Neural progenitor cell (in vitro differentiated cells): ENCODE data around the gene SLC35D2. TPM values are rescaled to one million over a fixed set of nuclear protein-coding genes. Genes with fewer than 3 reads are reported as not detected.

Source experiments
- DNase-seq: peaks from one replicate; pipeline ENCODE4 v3.0.0-alpha.2; 2016; ENCODE audit warnings: low spot score
- H2AFZ ChIP-seq: fragments of 200-600 bp; sonication (generic); replicated peaks from 2 replicates; pipeline ENCODE4 v1.6.1; 2016; ENCODE audit warnings: antibody characterized with exemption
- H3F3A ChIP-seq: fragments of 200-600 bp; sonication (generic); 2 replicates; pipeline ENCODE4 v1.6.1; 2016; ENCODE audit warnings: antibody characterized with exemption, low read depth
- H3K27ac ChIP-seq: fragments of 200-600 bp; sonication (generic); 2 replicates; pipeline ENCODE4 v1.5.1; 2016; ENCODE audit warnings: mild to moderate bottlenecking
- H3K27me3 ChIP-seq: fragments of 200-600 bp; sonication (generic); 2 replicates; pipeline ENCODE4 v1.6.1; 2016; ENCODE audit warnings: mild to moderate bottlenecking, moderate library complexity
- H3K36me3 ChIP-seq: fragments of 200-600 bp; sonication (generic); 2 replicates; pipeline ENCODE4 v1.5.1; 2016
- H3K4me1 ChIP-seq: fragments of 200-600 bp; sonication (generic); 2 replicates; pipeline ENCODE4 v1.6.1; 2016; ENCODE audit warnings: mixed run types
- H3K4me2 ChIP-seq: fragments of 200-600 bp; sonication (generic); 2 replicates; pipeline ENCODE4 v1.6.1; 2016
- H3K4me3 ChIP-seq: fragments of 200-600 bp; sonication (generic); 2 replicates; pipeline ENCODE4 v1.5.1; 2016
- H3K79me2 ChIP-seq: fragments of 200-600 bp; sonication (generic); 2 replicates; pipeline ENCODE4 v1.6.1; 2016; ENCODE audit warnings: low read depth
- H3K9ac ChIP-seq: fragments of 200-600 bp; sonication (generic); 2 replicates; pipeline ENCODE4 v1.6.1; 2016
- H3K9me3 ChIP-seq: fragments of 200-600 bp; sonication (generic); 2 replicates; pipeline ENCODE4 v1.5.1; 2016; ENCODE audit warnings: low read depth
- H4K20me1 ChIP-seq: fragments of 200-600 bp; sonication (generic); 2 replicates; pipeline ENCODE4 v1.6.1; 2016; ENCODE audit warnings: low read depth
- H3K27ac Mint-ChIP-seq: 3 replicates; pipeline ENCODE4 v1.8.0; 2021; ENCODE audit warnings: mixed read lengths
- H3K27me3 Mint-ChIP-seq: 2 replicates; pipeline ENCODE4 v1.8.0; 2022; ENCODE audit warnings: low read depth, mild to moderate bottlenecking, inconsistent platforms, moderate library complexity, mixed read lengths; ENCODE audit not compliant: insufficient read depth
- H3K36me3 Mint-ChIP-seq: 3 replicates; pipeline ENCODE4 v1.8.0; 2021; ENCODE audit warnings: mixed read lengths
- H3K4me1 Mint-ChIP-seq: 3 replicates; pipeline ENCODE4 v1.8.0; 2021; ENCODE audit warnings: mixed read lengths
- H3K4me3 Mint-ChIP-seq: 3 replicates; pipeline ENCODE4 v1.8.0; 2021; ENCODE audit warnings: mild to moderate bottlenecking, moderate library complexity, mixed read lengths
- H3K9me3 Mint-ChIP-seq: 3 replicates; pipeline ENCODE4 v1.8.0; 2020; ENCODE audit warnings: mixed read lengths
- CTCF ChIP-seq: fragments of 200-600 bp; sonication (generic); IDR thresholded peaks from 2 replicates; pipeline ENCODE4 v1.5.1; 2017; ENCODE audit warnings: antibody characterized with exemption, mild to moderate bottlenecking
- EZH2 ChIP-seq: fragments of 200-600 bp; sonication (generic); IDR thresholded peaks from 2 replicates; pipeline ENCODE4 v1.6.1; 2017; ENCODE audit warnings: antibody characterized with exemption, mild to moderate bottlenecking, moderate library complexity
- EZH2phosphoT487 ChIP-seq: fragments of 200-600 bp; sonication (generic); IDR thresholded peaks from 2 replicates; pipeline ENCODE4 v1.6.1; 2017; ENCODE audit warnings: antibody characterized with exemption
- total RNA-seq: library from RNA; depleted of rRNA; stranded (reverse); fragments of >200 nt; gene quantifications from 2 replicates; pipeline ENCODE4 v1.2.3, GENCODE V29; 2015; ENCODE audit warnings: low replicate concordance

The SLC35D2 gene
- total RNA-seq, 1 donor from 2014 or later = 30.1 TPM

DNA sequence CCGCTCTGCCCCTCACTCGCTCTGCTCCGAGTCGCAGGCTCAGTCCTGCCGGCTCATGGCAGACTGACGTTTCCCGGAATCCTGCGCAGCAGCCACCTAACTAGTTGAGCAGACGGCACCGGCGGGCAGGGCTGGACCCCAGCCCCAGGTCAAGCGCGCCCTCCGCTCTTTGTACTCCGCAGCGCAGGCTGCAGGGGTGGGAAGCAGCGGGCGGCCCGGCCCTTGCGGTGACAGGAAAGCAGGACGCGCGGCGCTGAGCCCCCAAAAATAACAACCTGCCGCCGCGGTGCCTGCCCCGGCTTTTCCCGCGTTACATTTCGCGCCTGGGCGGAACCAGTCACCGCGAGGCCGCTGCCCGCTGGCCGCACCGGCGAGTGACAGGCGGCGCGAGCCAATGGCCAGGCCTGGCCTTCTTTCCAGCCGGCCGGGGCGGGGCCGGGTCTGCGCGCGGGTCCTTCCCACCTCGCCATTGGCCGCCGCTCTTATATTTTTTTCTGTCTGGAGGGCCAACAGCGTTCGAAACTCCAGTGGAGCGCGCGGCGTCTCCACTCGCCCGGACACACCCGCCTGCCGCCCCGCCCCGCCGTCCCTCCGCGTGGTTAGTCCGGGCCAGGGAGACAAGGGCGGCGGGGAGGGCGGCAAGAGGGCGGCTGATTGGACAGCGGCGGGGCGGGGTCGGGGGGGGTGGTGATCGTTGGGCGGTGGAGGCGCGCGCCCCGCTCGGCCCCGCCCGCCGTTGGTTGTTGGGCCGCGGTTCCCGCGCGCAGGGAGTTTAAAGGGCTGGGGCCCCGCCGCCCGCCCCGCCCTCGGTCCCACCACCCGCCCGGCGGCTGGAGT is 34.8 kb upstream of the SLC35D2 start, which contains the start of gene ZNF367:
Gene ZNF367, minus strand, starts transcription at position 288 of the 837 bp plus-strand sequence. CDS start 338 bp downstream, outside the sequence.
- Histone ChIP-seq H3K9me3 (no peaks in the 10 kb centered on the region), H3F3A (peaks cover 40% of the 10 kb centered on the region), H3K9ac (peak within 1 kb of the TSS; percentile 61), H2AFZ (peak within 1 kb of the TSS; percentile 83), H3K27ac (peak within 1 kb of the TSS; percentile 84), H3K4me3 (peak within 1 kb of the TSS; percentile 66), H3K4me1 (peaks cover 25% of the 10 kb centered on the region), H4K20me1 (peaks cover 24% of the 10 kb centered on the region), H3K27me3 (no peaks in the 10 kb centered on the region), H3K4me2 (peak within 1 kb of the TSS; percentile 94), H3K36me3 (no peaks in the 10 kb centered on the region), H3K79me2 (peaks cover 39% of the 10 kb centered on the region)
- peak within 1 kb of the TSS; percentile 91 for H3K27ac Mint-ChIP-seq
- TF ChIP-seq EZH2phosphoT487 (no peak), CTCF (no peak), EZH2 (no peak)
- H3K36me3 Mint-ChIP-seq = no peaks in the 10 kb centered on the region
- DNase-seq = peak; percentile 98
- peaks cover 6% of the 10 kb centered on the region for H3K27me3 Mint-ChIP-seq
- peaks cover 31% of the 10 kb centered on the region for H3K4me1 Mint-ChIP-seq
- H3K9me3 Mint-ChIP-seq = no peaks in the 10 kb centered on the region
- H3K4me3 Mint-ChIP-seq = peak within 1 kb of the TSS; percentile 94

- Histone ChIP-seq H3K36me3 (no peaks in the 10 kb centered on the region), H3K9ac (peak overlapping the region; percentile 53), H3K27ac (peak overlapping the region; percentile 77), H3K27me3 (no peaks in the 10 kb centered on the region), H3K4me3 (peak overlapping the region; percentile 66), H3K9me3 (no peaks in the 10 kb centered on the region), H3K79me2 (peaks cover 45% of the 10 kb centered on the region), H3F3A (peaks cover 40% of the 10 kb centered on the region), H2AFZ (peak overlapping the region; percentile 83), H4K20me1 (peaks cover 26% of the 10 kb centered on the region), H3K4me2 (peak overlapping the region; percentile 94), H3K4me1 (peaks cover 25% of the 10 kb centered on the region)
- H3K4me1 Mint-ChIP-seq = peaks cover 30% of the 10 kb centered on the region
- peak overlapping the region; percentile 93 for H3K4me3 Mint-ChIP-seq
- H3K9me3 Mint-ChIP-seq = no peaks in the 10 kb centered on the region
- H3K36me3 Mint-ChIP-seq = peaks cover 2% of the 10 kb centered on the region
- DNase-seq = no peak
- H3K27ac Mint-ChIP-seq = no peak overlapping the region
- H3K27me3 Mint-ChIP-seq = peaks cover 6% of the 10 kb centered on the region
- TF ChIP-seq EZH2phosphoT487 (no peak), EZH2 (no peak), CTCF (no peak)
Measured at GRCh38 chr9:96417661-96418082, 34.2 kb upstream of the SLC35D2 start.

DNA sequence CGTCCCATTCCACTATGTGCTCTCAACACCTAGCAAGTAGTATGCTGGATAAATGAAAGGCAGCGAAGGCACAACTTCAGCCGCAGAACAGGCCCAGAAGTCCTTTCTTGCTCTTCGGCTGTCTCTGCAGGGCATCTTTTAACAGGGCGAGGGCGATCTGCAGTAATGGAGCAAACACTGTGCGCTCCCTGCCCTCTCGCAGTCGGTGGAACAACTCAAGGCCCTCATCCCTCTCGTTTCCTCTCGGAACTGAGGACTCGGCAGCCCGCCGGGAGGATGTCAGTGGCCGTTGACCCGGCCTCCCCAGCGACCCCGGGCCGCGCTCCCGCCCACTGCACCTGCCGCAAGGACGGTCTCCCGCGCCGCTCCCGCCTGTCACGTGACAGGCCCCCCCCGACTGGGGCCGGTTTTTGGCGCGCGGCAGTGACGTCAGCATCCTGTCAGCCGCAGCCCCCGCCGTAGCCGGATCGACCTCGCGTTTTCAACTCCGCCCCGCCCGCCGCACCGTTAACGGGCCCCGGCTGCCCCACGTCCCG is 33.6 kb upstream of the SLC35D2 start:
- Mint-ChIP-seq H3K27ac (peak overlapping the region; percentile 84), H3K27me3 (peaks cover 6% of the 10 kb centered on the region), H3K4me3 (peak overlapping the region; percentile 94), H3K4me1 (peaks cover 30% of the 10 kb centered on the region), H3K36me3 (peaks cover 2% of the 10 kb centered on the region), H3K9me3 (no peaks in the 10 kb centered on the region)
- H3K27ac ChIP-seq = peak overlapping the region; percentile 13
- H3K79me2 ChIP-seq = peaks cover 50% of the 10 kb centered on the region
- H3K36me3 ChIP-seq = no peaks in the 10 kb centered on the region
- peaks cover 40% of the 10 kb centered on the region for H3F3A ChIP-seq
- DNase-seq = peak; percentile 93
- no peaks in the 10 kb centered on the region for H3K9me3 ChIP-seq
- H3K4me3 ChIP-seq = peak overlapping the region; percentile 66
- H4K20me1 ChIP-seq = peaks cover 26% of the 10 kb centered on the region
- peak overlapping the region; percentile 66 for H2AFZ ChIP-seq
- H3K4me1 ChIP-seq = peaks cover 25% of the 10 kb centered on the region
- peak overlapping the region; percentile 94 for H3K4me2 ChIP-seq
- TF ChIP-seq CTCF (no peak), EZH2 (no peak), EZH2phosphoT487 (peak; percentile 9)
- H3K27me3 ChIP-seq = no peaks in the 10 kb centered on the region
- H3K9ac ChIP-seq = peak overlapping the region; percentile 61
